Activated naive CD8-positive, alpha-beta T cell (primary cell): ENCODE data around the gene KLF11.

Source experiments
- H3K27ac Mint-ChIP-seq: one replicate; pipeline ENCODE4 v1.8.0; 2021; ENCODE audit warnings: mixed read lengths
- H3K27me3 Mint-ChIP-seq: one replicate; pipeline ENCODE4 v1.8.0; 2021; ENCODE audit warnings: mixed read lengths
- H3K36me3 Mint-ChIP-seq: one replicate; pipeline ENCODE4 v1.8.0; 2021; ENCODE audit warnings: mixed read lengths
- H3K4me1 Mint-ChIP-seq: one replicate; pipeline ENCODE4 v1.8.0; 2021; ENCODE audit warnings: low read depth, mixed read lengths
- H3K4me3 Mint-ChIP-seq: one replicate; pipeline ENCODE4 v1.8.0; 2021; ENCODE audit warnings: mild to moderate bottlenecking, mixed read lengths
- H3K9me3 Mint-ChIP-seq: one replicate; pipeline ENCODE4 v1.8.0; 2021; ENCODE audit warnings: low read depth, mixed read lengths

KLF11 gene

GRCh38 chr2:10043256-10043905, at the start of gene KLF11:
TSS of gene KLF11 (plus strand) at chr2:10043550. CDS start at chr2:10043717, 167 bp downstream.
- H3K27ac Mint-ChIP-seq, result peak within 1 kb of the TSS; percentile 85
- H3K4me1 Mint-ChIP-seq, result peaks cover 22% of the 10 kb centered on the region
- no peaks in the 10 kb centered on the region for H3K27me3 Mint-ChIP-seq
- no peaks in the 10 kb centered on the region for H3K36me3 Mint-ChIP-seq
- H3K9me3 Mint-ChIP-seq, result no peaks in the 10 kb centered on the region
- H3K4me3 Mint-ChIP-seq, result peak within 1 kb of the TSS; percentile 84

DNA sequence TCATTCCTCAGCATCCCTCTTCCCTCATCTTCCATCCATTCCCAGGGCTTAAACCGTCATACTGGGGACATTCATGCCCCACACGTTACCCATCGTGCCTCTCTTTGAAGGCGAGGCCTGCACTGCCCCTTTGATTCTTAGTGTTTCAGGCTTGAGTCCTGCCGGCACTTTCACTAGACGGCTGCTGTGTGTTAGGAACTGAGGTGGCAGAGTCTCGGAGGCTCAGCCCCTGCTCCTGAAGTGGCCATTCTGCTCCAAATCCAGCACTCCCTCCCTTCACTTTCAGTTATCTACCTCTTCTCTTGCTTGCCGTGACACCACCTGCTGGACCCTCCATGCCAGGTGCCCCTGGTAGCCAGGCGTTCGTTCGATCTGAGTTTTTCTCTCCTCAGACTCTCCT, 48.9 kb upstream of the KLF11 start:
- Mint-ChIP-seq H3K27me3 (no peaks in the 10 kb centered on the region), H3K4me1 (no peaks in the 10 kb centered on the region), H3K36me3 (no peaks in the 10 kb centered on the region), H3K27ac (no peak overlapping the region), H3K4me3 (no peak overlapping the region), H3K9me3 (no peaks in the 10 kb centered on the region)

DNA sequence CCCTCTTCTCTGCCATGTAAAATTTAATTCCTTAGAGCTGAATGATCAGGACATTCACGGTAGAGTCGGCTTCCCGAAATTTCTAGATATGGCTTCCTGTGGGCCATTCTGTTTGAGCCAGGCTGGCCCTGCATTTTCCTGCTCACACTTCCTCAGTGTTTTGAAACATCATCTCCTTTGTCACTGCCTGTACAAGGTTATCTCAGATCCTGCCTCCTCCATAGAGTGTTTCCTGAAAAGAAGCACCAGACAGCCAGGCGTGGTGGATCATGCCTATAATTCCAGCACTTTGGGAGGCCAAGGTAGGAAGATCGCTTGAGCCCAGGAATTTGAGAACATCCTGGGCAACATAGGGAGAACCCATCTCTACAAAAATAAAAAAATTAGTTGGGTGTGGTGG, 48.3 kb upstream of the KLF11 start:
- H3K27me3 Mint-ChIP-seq, result no peaks in the 10 kb centered on the region
- H3K36me3 Mint-ChIP-seq, result no peaks in the 10 kb centered on the region
- no peak overlapping the region for H3K27ac Mint-ChIP-seq
- H3K4me1 Mint-ChIP-seq, result no peaks in the 10 kb centered on the region
- H3K9me3 Mint-ChIP-seq, result no peaks in the 10 kb centered on the region
- H3K4me3 Mint-ChIP-seq, result no peak overlapping the region

- Mint-ChIP-seq H3K27ac (no peak overlapping the region), H3K4me1 (no peaks in the 10 kb centered on the region), H3K27me3 (no peaks in the 10 kb centered on the region), H3K4me3 (no peak overlapping the region), H3K9me3 (no peaks in the 10 kb centered on the region), H3K36me3 (no peaks in the 10 kb centered on the region)
Measured at GRCh38 chr2:9996321-9996720, 47.0 kb upstream of the KLF11 start.

- Mint-ChIP-seq H3K36me3 (no peaks in the 10 kb centered on the region), H3K4me3 (no peak overlapping the region), H3K9me3 (no peaks in the 10 kb centered on the region), H3K27me3 (no peaks in the 10 kb centered on the region), H3K27ac (no peak overlapping the region), H3K4me1 (no peaks in the 10 kb centered on the region)
Measured at GRCh38 chr2:9997936-9998335, 45.4 kb upstream of the KLF11 start.

DNA sequence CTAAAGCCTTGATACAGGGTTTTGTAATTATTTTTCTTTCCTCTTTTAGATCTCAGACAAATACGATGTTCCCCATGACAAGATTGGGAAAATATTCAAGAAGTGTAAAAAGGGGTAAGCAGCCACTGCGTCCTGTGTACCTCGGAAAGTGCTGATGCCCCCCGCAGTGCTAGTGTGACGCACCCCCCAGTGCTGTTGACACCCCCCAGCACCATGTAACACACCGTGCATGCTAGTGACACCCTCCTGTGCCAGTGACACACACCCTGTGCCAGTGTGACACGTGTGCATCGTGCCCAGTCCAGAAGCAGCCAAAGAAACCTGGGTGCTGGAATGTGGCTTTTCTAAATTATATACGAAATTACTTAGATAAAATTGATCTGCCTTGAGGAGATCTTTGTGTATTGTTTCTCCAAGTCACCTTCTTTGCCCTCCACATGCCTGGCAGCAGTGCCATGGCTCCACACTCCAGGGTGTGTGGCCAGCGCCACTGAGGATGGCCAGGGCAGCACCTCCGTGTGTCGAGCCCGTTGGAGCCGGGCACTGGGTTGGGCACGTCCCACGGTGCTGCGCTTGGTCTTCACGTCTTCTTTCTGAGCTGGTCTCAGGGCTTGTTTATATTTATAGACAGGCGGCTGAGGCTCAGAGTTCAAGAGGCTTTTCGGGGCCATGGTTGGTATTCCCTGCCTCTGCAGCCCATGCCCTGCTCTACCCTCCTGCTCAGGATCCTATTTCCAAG, 44.3 kb upstream of the KLF11 start:
- no peaks in the 10 kb centered on the region for H3K9me3 Mint-ChIP-seq
- no peaks in the 10 kb centered on the region for H3K36me3 Mint-ChIP-seq
- H3K27ac Mint-ChIP-seq, result no peak overlapping the region
- no peak overlapping the region for H3K4me3 Mint-ChIP-seq
- H3K27me3 Mint-ChIP-seq, result no peaks in the 10 kb centered on the region
- no peaks in the 10 kb centered on the region for H3K4me1 Mint-ChIP-seq

- no peak overlapping the region for H3K4me3 Mint-ChIP-seq
Measured at GRCh38 chr2:9999693-10000092, 43.7 kb upstream of the KLF11 start.

DNA sequence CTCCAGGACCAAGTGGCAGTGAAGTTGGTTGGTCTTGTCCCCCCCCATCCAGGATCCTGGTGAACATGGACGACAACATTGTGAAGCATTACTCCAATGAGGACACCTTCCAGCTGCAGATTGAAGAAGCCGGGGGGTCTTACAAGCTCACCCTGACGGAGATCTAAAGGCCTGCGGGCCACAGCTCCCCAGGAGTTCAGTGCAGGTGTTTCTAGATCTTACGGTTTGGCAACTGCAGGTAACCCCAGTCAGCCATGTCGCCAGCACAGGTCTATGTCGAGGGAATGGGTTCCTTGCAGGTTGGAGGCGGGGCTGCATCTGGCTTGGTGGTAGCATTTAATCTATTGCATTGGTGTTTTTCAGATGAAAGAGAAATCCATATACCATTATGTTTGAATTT, 42.8 kb upstream of the KLF11 start:
- no peaks in the 10 kb centered on the region for H3K4me1 Mint-ChIP-seq
- H3K27ac Mint-ChIP-seq, result no peak overlapping the region

More at GRCh38 chr2:9999693-10000092, 43.7 kb upstream of the KLF11 start:
- Mint-ChIP-seq H3K27ac (no peak overlapping the region), H3K4me1 (no peaks in the 10 kb centered on the region), H3K36me3 (no peaks in the 10 kb centered on the region), H3K27me3 (no peaks in the 10 kb centered on the region), H3K9me3 (no peaks in the 10 kb centered on the region)

GRCh38 chr2:10001586-10001985, 41.8 kb upstream of the KLF11 start:
- H3K27ac Mint-ChIP-seq, result no peak overlapping the region
- H3K4me3 Mint-ChIP-seq, result no peak overlapping the region
- H3K9me3 Mint-ChIP-seq, result no peaks in the 10 kb centered on the region
- H3K4me1 Mint-ChIP-seq, result no peaks in the 10 kb centered on the region
- H3K36me3 Mint-ChIP-seq, result no peaks in the 10 kb centered on the region
- no peaks in the 10 kb centered on the region for H3K27me3 Mint-ChIP-seq

More for the DNA sequence above, 42.8 kb upstream of the KLF11 start:
- H3K9me3 Mint-ChIP-seq, result no peaks in the 10 kb centered on the region
- H3K4me3 Mint-ChIP-seq, result no peak overlapping the region
- H3K27me3 Mint-ChIP-seq, result no peaks in the 10 kb centered on the region
- no peaks in the 10 kb centered on the region for H3K36me3 Mint-ChIP-seq

- Mint-ChIP-seq H3K27me3 (peaks cover 1% of the 10 kb centered on the region), H3K4me1 (no peaks in the 10 kb centered on the region), H3K36me3 (no peaks in the 10 kb centered on the region), H3K9me3 (no peaks in the 10 kb centered on the region), H3K27ac (no peak overlapping the region), H3K4me3 (no peak overlapping the region)
Measured at GRCh38 chr2:10002109-10002508, 41.2 kb upstream of the KLF11 start.

DNA sequence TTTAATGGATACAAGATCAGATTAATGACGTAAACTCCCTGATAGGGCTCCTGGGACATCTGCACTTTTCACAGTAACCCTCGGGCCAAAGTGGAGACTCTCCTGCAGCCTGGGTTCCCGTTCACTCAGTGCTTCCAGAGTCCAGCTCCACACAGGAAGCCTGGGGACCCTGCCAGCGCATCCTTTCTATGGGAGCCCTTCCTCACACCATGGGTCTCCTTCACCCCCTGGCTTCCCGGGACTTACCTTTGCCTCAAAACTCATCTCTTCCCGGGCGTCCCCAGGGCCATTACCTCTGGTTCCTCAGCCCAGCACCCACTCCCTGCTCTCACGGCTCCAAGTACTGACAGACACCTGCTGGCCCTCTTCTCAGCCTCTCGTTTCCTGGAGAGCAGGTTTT, 40.7 kb upstream of the KLF11 start:
- Mint-ChIP-seq H3K27ac (no peak overlapping the region), H3K27me3 (peaks cover 4% of the 10 kb centered on the region), H3K4me3 (no peak overlapping the region), H3K4me1 (no peaks in the 10 kb centered on the region), H3K9me3 (no peaks in the 10 kb centered on the region), H3K36me3 (no peaks in the 10 kb centered on the region)

DNA sequence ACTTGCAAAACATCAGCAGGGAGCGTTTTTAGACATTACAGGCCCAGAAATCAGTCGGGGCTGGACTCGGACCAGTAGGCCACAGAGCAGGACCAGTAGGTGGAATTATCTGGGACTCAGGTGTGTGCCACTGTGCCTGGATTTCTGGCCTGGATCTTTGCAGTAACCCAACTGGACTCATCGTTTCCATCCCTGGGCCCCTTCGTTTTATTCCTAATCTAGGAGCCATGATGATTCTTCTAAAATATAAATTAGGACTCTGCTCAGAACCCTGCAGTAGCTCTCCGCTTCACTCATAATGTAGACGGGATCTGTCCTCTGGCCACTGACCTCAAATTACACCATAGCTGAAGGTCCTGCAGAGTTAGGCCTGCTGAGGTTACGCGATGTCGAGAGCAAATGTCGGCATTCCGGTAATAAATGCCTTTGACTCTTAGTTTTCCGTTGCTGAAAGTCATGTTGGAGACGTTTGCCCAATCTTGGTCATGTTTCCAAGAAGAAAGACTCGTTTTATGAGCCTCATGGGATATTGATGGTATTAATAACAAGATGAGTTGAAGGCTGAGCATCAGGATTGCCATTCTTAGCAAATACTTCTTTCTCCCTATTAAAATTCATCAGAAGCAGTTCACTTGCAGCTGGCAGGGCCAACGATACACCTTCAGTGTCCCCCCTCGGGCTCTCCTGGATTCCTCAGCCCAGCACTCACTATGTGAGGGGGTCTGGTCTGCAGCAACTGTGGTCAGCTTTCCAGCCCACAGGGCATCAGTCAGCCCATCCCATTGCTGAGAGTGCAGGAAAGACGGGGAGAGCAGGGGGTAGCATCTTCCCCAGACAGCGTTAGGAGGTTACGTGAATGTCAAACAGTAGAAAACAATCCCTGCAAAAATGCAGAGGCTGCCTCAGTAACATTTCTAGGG, 39.9 kb upstream of the KLF11 start:
- no peak overlapping the region for H3K4me3 Mint-ChIP-seq
- H3K4me1 Mint-ChIP-seq, result no peaks in the 10 kb centered on the region
- no peaks in the 10 kb centered on the region for H3K9me3 Mint-ChIP-seq
- no peaks in the 10 kb centered on the region for H3K36me3 Mint-ChIP-seq
- H3K27ac Mint-ChIP-seq, result no peak overlapping the region
- peaks cover 4% of the 10 kb centered on the region for H3K27me3 Mint-ChIP-seq

DNA sequence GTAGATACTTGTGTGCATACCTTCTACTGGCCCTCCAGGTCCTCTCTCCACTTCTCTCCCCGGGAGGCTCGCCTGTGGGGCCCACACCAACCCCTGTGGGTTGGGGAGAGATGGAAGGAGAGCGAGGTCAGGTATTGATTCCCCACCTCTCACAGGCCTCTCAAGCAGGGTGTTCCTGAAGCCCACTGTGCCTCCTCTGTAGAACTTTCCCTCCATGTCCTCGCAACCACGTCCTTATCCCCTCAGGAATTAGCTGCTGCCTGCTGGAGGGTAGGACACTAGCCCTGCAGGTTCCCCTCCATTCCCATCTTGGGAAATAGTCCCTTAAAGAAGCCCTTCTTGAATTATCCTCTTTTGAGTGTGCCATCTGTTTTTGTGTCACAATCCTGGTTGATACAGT, 38.9 kb upstream of the KLF11 start:
- peaks cover 8% of the 10 kb centered on the region for H3K27me3 Mint-ChIP-seq
- H3K9me3 Mint-ChIP-seq, result no peaks in the 10 kb centered on the region
- H3K4me3 Mint-ChIP-seq, result no peak overlapping the region
- no peaks in the 10 kb centered on the region for H3K4me1 Mint-ChIP-seq
- no peak overlapping the region for H3K27ac Mint-ChIP-seq
- no peaks in the 10 kb centered on the region for H3K36me3 Mint-ChIP-seq

- no peak overlapping the region for H3K4me3 Mint-ChIP-seq
- H3K27ac Mint-ChIP-seq, result no peak overlapping the region
Measured at GRCh38 chr2:10004836-10005235, 38.5 kb upstream of the KLF11 start.

More at GRCh38 chr2:10004836-10005235, 38.5 kb upstream of the KLF11 start:
- Mint-ChIP-seq H3K36me3 (no peaks in the 10 kb centered on the region), H3K4me1 (no peaks in the 10 kb centered on the region), H3K9me3 (no peaks in the 10 kb centered on the region), H3K27me3 (peaks cover 8% of the 10 kb centered on the region)
